ENCODE results near the gene KLHL10.

DNA sequence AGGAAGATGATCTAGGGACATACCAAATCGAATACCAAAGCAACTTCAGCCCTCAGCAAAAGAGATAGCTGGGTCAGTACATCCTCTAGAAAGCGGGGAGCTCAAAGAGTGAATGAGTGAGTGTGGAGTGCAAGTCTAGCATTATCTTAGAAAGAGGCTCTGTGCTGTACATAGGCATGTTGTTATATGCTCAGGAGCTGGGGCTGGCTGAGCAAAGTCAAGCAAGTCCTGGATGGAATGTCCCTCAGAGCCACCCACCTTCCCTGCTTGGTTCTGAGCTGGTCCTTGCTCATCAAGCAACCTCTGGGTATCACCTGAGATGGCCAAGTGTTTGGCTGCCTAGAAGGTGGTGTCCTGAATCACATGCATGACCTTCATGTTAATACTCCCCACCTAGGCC is 32.5 kb downstream of the KLHL10 start:
- TF ChIP-seq EP300 (IDR thresholded peaks at IDR 0.05; ENCODE audit: low read depth in 2 of 2, low read length in 2 of 2) (no peak), EP300 (CRISPR knock-in tag; IDR thresholded peaks at IDR 0.05; ENCODE audit: borderline replicate concordance) (no peak), POLR2AphosphoS5 (IDR thresholded peaks at IDR 0.05; ENCODE audit: low read depth, low read length) (no peak), RCOR2 (CRISPR knock-in tag; IDR thresholded peaks at IDR 0.05) (no peak)
- TF ChIP-seq, protein P1, sequence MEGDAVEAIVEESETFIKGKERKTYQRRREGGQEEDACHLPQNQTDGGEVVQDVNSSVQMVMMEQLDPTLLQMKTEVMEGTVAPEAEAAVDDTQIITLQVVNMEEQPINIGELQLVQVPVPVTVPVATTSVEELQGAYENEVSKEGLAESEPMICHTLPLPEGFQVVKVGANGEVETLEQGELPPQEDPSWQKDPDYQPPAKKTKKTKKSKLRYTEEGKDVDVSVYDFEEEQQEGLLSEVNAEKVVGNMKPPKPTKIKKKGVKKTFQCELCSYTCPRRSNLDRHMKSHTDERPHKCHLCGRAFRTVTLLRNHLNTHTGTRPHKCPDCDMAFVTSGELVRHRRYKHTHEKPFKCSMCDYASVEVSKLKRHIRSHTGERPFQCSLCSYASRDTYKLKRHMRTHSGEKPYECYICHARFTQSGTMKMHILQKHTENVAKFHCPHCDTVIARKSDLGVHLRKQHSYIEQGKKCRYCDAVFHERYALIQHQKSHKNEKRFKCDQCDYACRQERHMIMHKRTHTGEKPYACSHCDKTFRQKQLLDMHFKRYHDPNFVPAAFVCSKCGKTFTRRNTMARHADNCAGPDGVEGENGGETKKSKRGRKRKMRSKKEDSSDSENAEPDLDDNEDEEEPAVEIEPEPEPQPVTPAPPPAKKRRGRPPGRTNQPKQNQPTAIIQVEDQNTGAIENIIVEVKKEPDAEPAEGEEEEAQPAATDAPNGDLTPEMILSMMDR (CRISPR knock-in tag; IDR thresholded peaks at IDR 0.05), result no peak
